Ishikawa (cell line): ENCODE results near the gene DPYSL3.

Source experiments
- CEBPB ChIP-seq: IDR thresholded peaks from 2 replicates; pipeline ENCODE4 v1.6.1; 2012
- CREB1 ChIP-seq: IDR thresholded peaks from 2 replicates; pipeline ENCODE4 v1.6.1; 2012; ENCODE audit warnings: low read depth
- EGR1 ChIP-seq: IDR thresholded peaks from 2 replicates; pipeline ENCODE4 v1.6.1; 2012
- EP300 ChIP-seq: IDR thresholded peaks from 2 replicates; pipeline ENCODE4 v1.6.1; 2012; ENCODE audit warnings: borderline replicate concordance
- MAX ChIP-seq: IDR thresholded peaks from 2 replicates; pipeline ENCODE4 v1.6.1; 2012
- NFIC ChIP-seq: IDR thresholded peaks from 2 replicates; pipeline ENCODE4 v1.6.1; 2012
- RAD21 ChIP-seq: IDR thresholded peaks from 2 replicates; pipeline ENCODE4 v1.6.1; 2012; ENCODE audit warnings: low read depth
- REST ChIP-seq: IDR thresholded peaks from 2 replicates; pipeline ENCODE4 v1.6.1; 2012; ENCODE audit warnings: low read depth, mild to moderate bottlenecking
- TAF1 ChIP-seq: IDR thresholded peaks from 2 replicates; pipeline ENCODE4 v1.6.1; 2012; ENCODE audit warnings: low read depth, mild to moderate bottlenecking
- TEAD4 ChIP-seq: IDR thresholded peaks from 2 replicates; pipeline ENCODE4 v1.6.1; 2012
- USF1 ChIP-seq: IDR thresholded peaks from 2 replicates; pipeline ENCODE4 v1.6.1; 2012
- YY1 ChIP-seq: IDR thresholded peaks from 2 replicates; pipeline ENCODE4 v1.6.1; 2012; ENCODE audit warnings: low read depth
- ZBTB7A ChIP-seq: IDR thresholded peaks from 2 replicates; pipeline ENCODE4 v1.6.1; 2012; ENCODE audit warnings: low read depth

GRCh38 chr5:147415651-147416050 lies 94.2 kb downstream of the DPYSL3 start:
- no peak for TF ChIP-seq USF1
- TF ChIP-seq EGR1 = no peak
- no peak for TF ChIP-seq TAF1
- TF ChIP-seq MAX = no peak
- no peak for TF ChIP-seq YY1
- no peak for TF ChIP-seq EP300
- TF ChIP-seq RAD21 = no peak
- TF ChIP-seq ZBTB7A = no peak
- no peak for TF ChIP-seq CEBPB
- TF ChIP-seq NFIC = no peak
- TF ChIP-seq TEAD4 = no peak
- no peak for TF ChIP-seq CREB1
- TF ChIP-seq REST = no peak
